NCI-H526 (cell line): ENCODE measurements around the gene HRH4.

Experiments
- DNase-seq, 2 experiments: peaks; one replicate each; lab custom pipeline; 2025; lab: John Stamatoyannopoulos, UW

The HRH4 gene

DNA sequence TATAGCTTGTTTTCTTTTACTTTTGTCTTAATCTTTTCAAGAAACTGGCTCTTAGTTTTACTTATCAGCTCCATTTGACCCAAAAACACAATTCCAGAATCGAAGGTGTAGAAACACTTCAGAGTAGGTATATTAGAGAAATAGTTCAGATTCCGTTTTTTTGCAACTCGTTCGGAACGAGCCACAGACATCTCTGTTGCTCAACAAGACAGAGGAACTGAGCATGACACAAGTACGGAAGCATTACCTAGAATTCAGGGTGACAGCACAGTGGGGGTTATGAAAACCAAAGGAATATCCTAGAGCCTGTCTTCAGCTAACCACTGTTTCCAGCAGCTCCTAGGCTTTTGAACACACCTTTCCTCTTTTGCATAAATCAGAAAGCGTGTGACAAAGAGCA is 5.0 kb downstream of the HRH4 start:
- DNase-seq = no peak

- DNase-seq = no peak
These were observed 6.3 kb downstream of the HRH4 start for GRCh38 chr18:24466771-24467170.

GRCh38 chr18:24470022-24470618 is 9.7 kb downstream of the HRH4 start:
- no peak for DNase-seq

- no peak for DNase-seq
These were observed 10.4 kb downstream of the HRH4 start for GRCh38 chr18:24470805-24471204.

DNA sequence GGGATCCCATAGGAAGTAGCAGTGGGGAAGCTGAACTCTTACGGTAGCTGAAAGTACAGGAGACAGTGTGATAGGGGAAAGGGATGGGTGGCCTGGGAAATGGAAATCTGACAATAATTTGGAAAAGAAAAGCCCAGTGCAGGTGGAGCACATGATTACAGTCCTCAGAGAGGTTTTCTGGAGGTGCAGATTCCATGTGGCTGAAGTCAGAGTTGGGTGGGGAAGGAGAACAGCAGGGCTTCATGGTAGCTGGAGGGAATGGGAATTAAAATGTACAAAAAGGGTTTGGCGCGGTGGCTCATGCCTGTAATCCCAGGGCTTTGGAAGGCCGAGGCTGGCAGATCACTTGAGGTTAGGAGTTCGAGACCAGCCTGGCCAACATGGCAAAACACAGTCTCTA is 12.2 kb downstream of the HRH4 start:
- no peak for DNase-seq

- no peak for DNase-seq
These were observed 14.0 kb downstream of the HRH4 start for GRCh38 chr18:24474406-24474805.

DNA sequence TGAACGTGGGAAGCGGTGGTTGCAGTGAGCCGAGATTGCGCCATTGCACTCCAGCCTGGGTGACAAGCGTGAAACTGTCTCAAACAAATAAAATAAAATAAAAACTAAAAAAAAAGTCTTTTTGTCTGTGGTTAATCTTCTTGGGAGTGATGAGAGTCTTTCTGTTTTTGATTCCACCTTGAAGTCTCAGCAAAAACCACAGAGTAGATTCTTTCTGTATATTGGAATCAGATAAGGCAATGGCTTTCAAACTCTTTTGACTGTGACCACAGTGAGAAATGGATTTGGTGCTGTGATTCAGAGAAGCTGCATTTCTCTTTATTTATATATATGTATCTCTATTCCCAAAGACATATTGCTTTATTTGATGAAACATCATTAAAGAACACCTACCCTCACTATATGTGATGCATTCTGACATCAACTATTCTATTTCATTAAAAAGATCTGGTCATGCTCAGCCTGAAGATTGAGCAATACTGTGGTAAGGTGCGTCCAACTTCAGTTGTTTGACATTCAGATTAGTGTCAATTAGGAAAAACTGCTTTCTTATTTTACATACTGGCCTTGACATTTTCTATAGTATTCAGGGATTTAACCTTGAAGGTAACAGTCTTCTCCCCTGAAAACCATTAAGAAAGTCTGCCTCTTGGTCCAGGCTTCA is 15.6 kb downstream of the HRH4 start:
- no peak for DNase-seq

- no peak for DNase-seq
These were observed 18.9 kb downstream of the HRH4 start for GRCh38 chr18:24479371-24479770.

DNA sequence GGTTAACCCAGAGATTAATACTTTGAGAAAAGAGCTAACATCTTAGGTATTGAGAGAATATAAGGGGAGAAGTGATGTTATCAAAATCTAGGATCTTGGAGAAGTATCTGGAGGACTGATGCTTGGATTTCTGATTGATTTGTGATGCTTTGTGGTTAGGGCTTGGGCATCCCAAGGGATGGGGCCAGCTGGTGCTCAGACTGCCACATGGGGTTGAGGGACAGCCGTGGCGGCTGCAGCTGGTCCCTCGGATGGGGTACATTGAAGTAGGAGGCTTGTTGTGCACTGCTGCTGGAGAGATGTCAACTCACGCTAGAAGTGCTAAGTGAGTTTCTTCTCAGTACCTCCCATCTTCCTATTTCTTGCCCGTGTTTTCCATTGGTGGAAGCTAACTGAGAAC is 22.4 kb downstream of the HRH4 start:
- DNase-seq = no peak

- DNase-seq = no peak
These were observed 25.2 kb downstream of the HRH4 start for GRCh38 chr18:24485681-24486080.

- no peak for DNase-seq
These were observed 26.2 kb downstream of the HRH4 start for GRCh38 chr18:24486684-24487083.

GRCh38 chr18:24488824-24489493 is 28.5 kb downstream of the HRH4 start:
- DNase-seq = peak in 1 of 2 experiments; percentile 34

DNA sequence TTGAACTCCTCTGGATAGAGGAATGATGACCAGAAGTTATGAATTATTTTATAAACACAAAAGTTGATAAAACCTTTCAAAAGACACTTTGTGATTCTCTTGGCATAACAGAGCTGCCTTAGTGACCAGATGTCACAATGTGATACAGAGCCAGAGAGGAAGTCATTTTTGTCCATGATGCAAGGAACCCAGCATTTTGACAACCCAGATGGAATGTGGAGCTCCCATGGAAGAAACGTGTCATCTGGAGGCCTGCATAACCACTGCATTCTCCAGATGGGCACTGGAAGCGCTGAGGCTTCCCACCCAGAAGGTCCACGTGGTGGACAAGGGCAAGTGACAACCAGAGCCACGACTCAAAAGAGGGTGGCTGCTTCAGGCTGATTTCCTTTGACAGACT is 30.1 kb downstream of the HRH4 start:
- DNase-seq = no peak

GRCh38 chr18:24491927-24492834 is 31.7 kb downstream of the HRH4 start:
- DNase-seq = peak in 1 of 2 experiments; percentile 41

- DNase-seq = no peak
These were observed 34.1 kb downstream of the HRH4 start for GRCh38 chr18:24494586-24494985.

DNA sequence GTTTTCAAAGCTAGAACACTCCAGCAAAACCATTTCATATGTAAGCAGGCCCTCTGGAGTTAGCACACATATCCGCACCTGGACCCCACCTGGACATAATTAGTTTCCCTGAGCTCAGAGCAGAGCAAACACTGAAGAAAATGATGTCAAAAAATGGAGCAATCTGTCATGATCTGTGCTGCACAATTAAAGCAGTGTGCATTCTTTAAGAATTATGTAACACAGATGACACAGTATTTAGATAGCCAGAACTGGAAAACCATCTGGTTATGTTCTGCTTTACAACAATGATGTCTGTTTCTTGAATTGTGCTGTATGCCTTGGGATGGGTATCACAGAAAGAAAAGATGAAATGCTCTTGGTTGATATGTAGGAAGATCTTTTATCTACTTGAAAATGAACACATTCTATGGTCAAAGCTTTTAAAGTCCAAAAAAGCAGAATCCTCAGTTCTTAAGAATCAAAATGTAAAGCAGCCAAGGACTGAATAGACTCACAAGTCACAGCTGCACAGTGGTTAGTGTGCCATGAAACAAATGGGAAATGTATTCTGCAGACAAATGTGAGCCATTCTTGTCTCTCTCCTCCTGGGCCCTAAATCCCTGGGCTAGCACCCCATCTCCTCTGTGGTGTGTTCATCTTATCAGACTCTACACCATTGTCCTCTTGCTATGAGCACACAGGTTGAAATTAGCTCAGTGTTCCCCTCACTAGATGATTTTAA is 36.8 kb downstream of the HRH4 start:
- DNase-seq = no peak

GRCh38 chr18:24499814-24500213 is 39.4 kb downstream of the HRH4 start:
- no peak for DNase-seq

DNA sequence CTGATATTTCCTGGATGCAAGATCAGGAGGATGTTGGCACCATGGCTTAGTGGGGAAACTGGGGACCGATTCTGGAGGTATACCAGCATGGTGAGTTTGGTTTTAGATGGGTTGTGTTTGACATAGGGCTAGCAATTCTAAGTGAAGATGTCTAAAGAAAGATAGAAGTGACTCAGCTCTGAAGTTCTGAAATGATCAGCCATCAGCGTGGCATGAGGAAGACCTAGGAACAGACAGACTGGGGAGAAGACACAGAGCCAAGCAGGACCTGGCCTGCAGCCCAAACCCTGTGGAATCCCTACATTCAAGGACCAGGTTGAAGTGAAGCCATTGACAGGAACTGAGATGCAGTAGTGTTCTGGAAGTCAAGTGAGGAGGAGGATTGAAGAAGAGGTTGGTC is 39.8 kb downstream of the HRH4 start:
- DNase-seq = no peak

- DNase-seq = no peak
These were observed 40.3 kb downstream of the HRH4 start for GRCh38 chr18:24500766-24501165.

DNA sequence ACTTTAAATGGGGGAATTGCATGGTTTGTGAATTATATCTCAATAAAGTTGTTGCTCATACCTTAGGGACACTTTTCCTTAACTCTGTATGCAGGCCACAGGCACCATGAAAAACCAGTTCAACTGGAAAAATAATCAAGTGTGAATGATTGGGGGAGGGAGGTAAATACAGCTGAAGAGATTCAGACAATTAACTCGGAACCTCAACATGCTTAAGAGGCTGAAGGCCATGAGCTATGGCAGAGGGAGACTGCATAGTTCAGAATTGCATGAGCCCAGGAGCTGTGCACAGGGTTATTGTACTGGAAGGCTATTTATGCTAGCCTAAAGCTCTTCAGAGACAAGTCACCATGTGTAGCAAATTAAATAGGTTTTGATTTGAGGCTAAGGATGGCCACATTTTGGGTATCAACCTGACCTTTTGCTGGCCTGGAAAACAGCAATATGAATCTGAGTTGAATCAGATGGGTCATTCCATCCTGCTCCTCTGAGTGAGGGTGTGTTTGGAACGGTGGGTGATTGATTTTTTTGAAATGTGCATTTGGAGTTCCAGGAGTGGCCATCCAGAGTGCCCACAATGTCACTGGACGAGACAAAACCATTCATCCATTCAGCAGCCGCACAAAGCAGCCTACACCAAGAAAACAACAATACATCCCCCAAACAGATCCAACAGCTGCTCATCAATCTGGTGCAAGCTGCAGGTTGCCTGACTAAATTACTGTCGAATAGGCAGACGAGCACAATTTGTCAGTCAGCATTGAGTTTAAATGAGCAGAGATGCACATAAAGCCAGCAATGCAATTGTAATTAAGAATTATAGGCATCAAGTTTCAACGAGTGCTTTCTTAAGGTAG is 42.5 kb downstream of the HRH4 start:
- peak in 1 of 2 experiments; percentile 12 for DNase-seq

DNA sequence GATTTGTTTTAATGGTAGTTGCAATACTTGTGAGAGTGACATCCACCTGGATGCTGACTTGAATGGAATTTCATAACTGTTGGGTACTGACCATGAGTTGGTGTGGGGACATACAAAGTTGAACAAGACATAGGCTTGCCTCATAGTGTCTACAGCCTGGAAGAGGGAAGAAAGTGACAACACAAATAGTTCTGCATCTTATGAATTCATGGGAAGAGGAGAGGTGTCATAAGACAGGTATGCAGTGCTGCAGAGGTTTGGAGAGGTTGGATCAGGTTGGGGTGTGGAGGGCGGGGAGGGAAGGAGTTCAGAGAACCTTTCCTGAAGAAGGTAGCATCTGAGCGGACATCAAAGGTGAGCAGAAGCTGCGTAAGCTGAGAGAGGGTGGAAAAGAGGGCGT is 44.0 kb downstream of the HRH4 start:
- DNase-seq = no peak
